ENCODE data around the gene NKAIN1. TPM values are rescaled to one million over a fixed set of nuclear protein-coding genes. Genes with fewer than 3 reads are reported as not detected.
A peak's percentile ranks its signal among the peaks of the same experiment; 100 is the strongest.

Gene NKAIN1
- total RNA-seq, 6 donors from 2014 or later: 0.13 to 0.31 TPM; not detected in 4

DNA sequence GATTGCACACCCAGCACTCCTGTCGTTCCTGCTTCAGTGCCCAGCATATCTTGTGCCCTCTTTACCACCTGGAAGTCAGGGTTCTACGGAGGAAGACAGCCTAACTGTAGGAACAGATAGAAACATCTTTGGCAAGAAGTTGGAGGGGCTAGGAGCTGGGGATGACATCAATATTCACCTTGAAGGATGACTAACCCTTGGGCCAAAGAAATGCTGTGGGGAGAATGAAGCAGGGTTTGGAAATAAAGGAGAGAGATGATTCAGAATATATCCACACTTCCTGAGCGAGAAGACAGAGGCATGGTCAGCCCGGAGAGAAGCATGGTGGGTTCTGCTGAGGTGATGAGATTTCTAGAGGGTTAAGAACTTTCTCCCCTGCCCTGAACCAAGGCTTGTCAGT lies 4.6 kb upstream of the NKAIN1 start:
- Histone ChIP-seq H3K36me3 (no peaks in the 10 kb centered on the region), H3K27me3 (peaks cover 0 to 11% (median 7%) of the 10 kb centered on the region in 4 donors), H3K9me3 (no peaks in the 10 kb centered on the region), H3K27ac (no peak overlapping the region), H3K4me3 (no peak overlapping the region), H3K4me1 (peaks cover 4 to 9% (median 6%) of the 10 kb centered on the region in 4 donors)
- TF ChIP-seq, protein P1, sequence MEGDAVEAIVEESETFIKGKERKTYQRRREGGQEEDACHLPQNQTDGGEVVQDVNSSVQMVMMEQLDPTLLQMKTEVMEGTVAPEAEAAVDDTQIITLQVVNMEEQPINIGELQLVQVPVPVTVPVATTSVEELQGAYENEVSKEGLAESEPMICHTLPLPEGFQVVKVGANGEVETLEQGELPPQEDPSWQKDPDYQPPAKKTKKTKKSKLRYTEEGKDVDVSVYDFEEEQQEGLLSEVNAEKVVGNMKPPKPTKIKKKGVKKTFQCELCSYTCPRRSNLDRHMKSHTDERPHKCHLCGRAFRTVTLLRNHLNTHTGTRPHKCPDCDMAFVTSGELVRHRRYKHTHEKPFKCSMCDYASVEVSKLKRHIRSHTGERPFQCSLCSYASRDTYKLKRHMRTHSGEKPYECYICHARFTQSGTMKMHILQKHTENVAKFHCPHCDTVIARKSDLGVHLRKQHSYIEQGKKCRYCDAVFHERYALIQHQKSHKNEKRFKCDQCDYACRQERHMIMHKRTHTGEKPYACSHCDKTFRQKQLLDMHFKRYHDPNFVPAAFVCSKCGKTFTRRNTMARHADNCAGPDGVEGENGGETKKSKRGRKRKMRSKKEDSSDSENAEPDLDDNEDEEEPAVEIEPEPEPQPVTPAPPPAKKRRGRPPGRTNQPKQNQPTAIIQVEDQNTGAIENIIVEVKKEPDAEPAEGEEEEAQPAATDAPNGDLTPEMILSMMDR (IDR thresholded peaks at IDR 0.05): no peak
- TF ChIP-seq POLR2AphosphoS5 (IDR thresholded peaks at IDR 0.05) (no peak), POLR2A (IDR thresholded peaks at IDR 0.05) (no peak), EP300 (IDR thresholded peaks at IDR 0.05) (no peak)
- 69 to 90% methylated on average over 4 of the region's 4 CpGs for WGBS, 2 donors
- DNase-seq (no peak), ATAC-seq (ENCODE audit: low FRiP score in 2 of 2) (no peak)

DNA sequence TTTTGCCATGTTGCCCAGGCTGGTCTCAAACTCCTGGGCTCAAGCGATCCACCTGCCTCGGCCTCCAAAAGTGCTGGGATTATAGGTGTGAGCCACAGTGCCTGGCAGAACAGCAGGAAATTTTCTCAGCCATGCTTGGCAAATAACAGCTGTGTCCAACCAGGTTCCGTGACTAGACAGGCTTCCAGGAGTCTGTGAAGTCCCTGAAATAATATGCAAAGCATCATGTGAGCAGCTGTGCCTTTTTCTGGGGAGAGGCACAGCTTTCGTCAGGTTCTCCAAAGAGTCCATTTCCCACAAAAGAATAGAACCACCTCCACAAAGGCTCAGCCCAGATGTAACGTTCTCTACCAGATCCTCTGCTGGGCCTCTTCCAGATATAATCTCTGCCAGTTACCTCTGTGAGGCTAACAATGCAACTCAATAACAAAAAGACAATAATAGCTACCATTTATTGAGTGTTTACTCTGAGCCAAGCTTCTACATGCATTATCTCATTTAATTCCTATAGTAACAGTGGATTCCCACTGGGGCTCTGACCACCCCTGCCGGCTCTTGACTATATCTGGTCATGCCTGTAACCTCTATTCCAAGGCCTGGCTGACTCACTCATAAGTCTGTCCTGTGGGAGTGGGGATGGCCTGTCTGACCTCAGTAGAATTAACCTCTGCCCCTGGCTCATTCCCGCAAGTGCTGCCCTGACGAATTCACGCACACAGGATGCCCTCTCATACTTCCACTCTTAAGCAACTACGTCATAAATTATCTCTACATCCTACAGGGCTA lies 4.0 kb upstream of the NKAIN1 start:
- 81 to 85% methylated on average over 10 of the region's 10 CpGs for WGBS, 2 donors
- H3K4me3 ChIP-seq: no peak overlapping the region
- TF ChIP-seq, protein P1 (IDR thresholded peaks at IDR 0.05): no peak
- TF ChIP-seq EP300 (IDR thresholded peaks at IDR 0.05) (no peak), POLR2AphosphoS5 (IDR thresholded peaks at IDR 0.05) (no peak), POLR2A (IDR thresholded peaks at IDR 0.05) (no peak)
- H3K36me3 ChIP-seq: no peaks in the 10 kb centered on the region
- no peaks in the 10 kb centered on the region for H3K9me3 ChIP-seq
- DNase-seq (no peak), ATAC-seq (ENCODE audit: low FRiP score in 2 of 2) (no peak)
- H3K4me1 ChIP-seq: peaks cover 9 to 15% (median 11%) of the 10 kb centered on the region in 4 donors
- peaks cover 0 to 17% (median 10%) of the 10 kb centered on the region in 4 donors for H3K27me3 ChIP-seq
- H3K27ac ChIP-seq: no peak overlapping the region

DNA sequence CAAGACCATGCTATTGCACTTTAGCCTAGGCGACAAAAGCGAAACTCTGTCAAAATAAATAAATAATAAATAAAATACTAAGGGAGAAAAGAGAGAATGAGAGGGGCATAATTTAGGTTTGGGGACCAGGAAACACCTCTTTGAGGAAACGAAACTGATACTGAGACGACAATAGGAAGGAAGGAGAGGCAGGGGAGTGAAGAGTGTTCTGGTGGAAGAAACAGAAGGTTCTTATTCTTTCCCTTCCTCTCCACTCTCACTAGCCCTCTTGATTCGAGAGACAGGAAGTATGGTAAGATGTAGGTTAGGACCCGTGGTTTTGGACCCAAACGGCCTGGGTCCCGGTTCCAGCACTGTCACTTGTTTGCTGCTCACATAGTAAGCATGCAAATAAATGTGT lies 1.6 kb upstream of the NKAIN1 start:
- H3K36me3 ChIP-seq: no peaks in the 10 kb centered on the region
- no peaks in the 10 kb centered on the region for H3K9me3 ChIP-seq
- ATAC-seq (ENCODE audit: low FRiP score in 2 of 2): no peak
- H3K27me3 ChIP-seq: peaks cover 0 to 21% (median 12%) of the 10 kb centered on the region in 4 donors
- H3K4me3 ChIP-seq: no peak overlapping the region
- no peak overlapping the region for H3K27ac ChIP-seq
- WGBS, 2 donors: 45% methylated on average over 8 of the region's 8 CpGs
- TF ChIP-seq POLR2AphosphoS5 (IDR thresholded peaks at IDR 0.05) (no peak), POLR2A (IDR thresholded peaks at IDR 0.05) (no peak), EP300 (IDR thresholded peaks at IDR 0.05) (no peak)
- TF ChIP-seq, protein P1 (IDR thresholded peaks at IDR 0.05): no peak
- DNase-seq: no peak
- H3K4me1 ChIP-seq: peaks cover 9 to 16% (median 12%) of the 10 kb centered on the region in 4 donors

DNA sequence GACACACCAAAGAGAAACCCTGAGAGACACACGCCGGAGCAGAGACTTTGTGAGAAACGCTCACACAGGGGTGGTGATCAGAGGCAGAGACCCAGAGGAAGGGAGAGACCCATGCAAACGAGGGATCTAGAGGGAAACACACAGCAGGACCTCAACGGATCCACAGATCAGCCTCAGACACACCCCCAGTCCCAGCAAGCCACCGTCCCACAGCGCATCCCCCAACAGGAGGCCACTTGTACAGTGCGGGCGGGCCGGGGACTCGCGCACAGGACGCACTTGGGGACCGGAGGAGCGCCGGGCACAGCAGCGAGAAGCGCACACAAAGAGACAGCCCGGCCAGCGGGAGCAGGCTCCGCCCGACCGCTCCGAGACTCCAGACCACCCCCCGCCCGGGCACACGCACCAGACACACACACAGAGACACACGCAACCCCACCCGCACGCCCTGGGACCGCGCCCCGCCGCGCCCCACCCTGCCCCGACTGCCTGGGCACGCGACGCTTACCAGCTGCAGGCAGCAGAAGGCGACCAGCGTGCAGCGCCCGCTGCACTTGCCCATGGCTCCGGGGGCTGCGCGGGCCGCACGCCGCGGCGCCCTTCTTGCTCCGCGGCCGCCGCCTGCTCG lies 587 bp downstream of the NKAIN1 start:
- H3K9me3 ChIP-seq: no peaks in the 10 kb centered on the region
- ATAC-seq (ENCODE audit: low FRiP score in 2 of 2) (peak in 1 of 2 donors; percentile 43), DNase-seq (peak in 1 of 2 donors; percentile 83)
- 1 to 8% methylated on average over 7 to 16 of the region's 56 CpGs for WGBS, 2 donors
- peaks cover 9 to 16% (median 12%) of the 10 kb centered on the region in 4 donors for H3K4me1 ChIP-seq
- no peaks in the 10 kb centered on the region for H3K36me3 ChIP-seq
- H3K27me3 ChIP-seq: peaks cover 0 to 21% (median 12%) of the 10 kb centered on the region in 4 donors
- no peak overlapping the region for H3K27ac ChIP-seq
- H3K4me3 ChIP-seq: peak overlapping the region in 3 of 4 donors; percentile 21 to 38 (median 30)
- TF ChIP-seq, protein P1 (IDR thresholded peaks at IDR 0.05): no peak
- TF ChIP-seq EP300 (IDR thresholded peaks at IDR 0.05) (no peak), POLR2AphosphoS5 (IDR thresholded peaks at IDR 0.05) (no peak), POLR2A (IDR thresholded peaks at IDR 0.05) (no peak)
